ENCODE measurements around the gene XCR1.

DNA sequence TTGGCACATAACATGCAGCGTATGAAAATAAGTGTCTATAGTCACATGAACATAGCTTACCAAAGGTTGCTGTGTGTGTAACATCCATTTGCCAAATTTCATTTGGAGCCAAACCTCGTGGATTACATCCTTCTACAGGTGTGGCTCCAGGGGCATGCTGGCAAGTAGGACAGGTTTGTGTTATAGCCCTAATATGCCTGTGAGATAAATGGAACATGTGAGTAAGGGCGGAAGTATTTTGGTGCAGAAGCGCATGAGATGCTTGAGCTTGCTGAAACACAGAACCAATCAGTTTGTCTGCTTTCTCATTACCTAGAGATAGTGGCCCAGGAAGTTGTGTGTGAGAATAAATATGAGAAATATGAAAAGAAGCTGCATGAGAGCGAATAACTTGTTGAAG is 21.8 kb upstream of the XCR1 start:
- TF ChIP-seq, protein P1, sequence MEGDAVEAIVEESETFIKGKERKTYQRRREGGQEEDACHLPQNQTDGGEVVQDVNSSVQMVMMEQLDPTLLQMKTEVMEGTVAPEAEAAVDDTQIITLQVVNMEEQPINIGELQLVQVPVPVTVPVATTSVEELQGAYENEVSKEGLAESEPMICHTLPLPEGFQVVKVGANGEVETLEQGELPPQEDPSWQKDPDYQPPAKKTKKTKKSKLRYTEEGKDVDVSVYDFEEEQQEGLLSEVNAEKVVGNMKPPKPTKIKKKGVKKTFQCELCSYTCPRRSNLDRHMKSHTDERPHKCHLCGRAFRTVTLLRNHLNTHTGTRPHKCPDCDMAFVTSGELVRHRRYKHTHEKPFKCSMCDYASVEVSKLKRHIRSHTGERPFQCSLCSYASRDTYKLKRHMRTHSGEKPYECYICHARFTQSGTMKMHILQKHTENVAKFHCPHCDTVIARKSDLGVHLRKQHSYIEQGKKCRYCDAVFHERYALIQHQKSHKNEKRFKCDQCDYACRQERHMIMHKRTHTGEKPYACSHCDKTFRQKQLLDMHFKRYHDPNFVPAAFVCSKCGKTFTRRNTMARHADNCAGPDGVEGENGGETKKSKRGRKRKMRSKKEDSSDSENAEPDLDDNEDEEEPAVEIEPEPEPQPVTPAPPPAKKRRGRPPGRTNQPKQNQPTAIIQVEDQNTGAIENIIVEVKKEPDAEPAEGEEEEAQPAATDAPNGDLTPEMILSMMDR (IDR thresholded peaks at IDR 0.05; ENCODE audit: poor library complexity), result no peak
- no peak for TF ChIP-seq EZH2phosphoT487 (IDR thresholded peaks at IDR 0.05; ENCODE audit: low read depth, severe bottlenecking, unreplicated experiment)
